Testis (tissue), 3 donors: Measurements from ENCODE around the gene ADD1. TPM values are rescaled to one million over a fixed set of nuclear protein-coding genes. Genes with fewer than 3 reads are reported as not detected.
"Not testable (repeated sequence)": the region's sequence is repeated elsewhere in the genome, so short reads cannot be mapped to it uniquely, and the experiment has no call there.

Experiments used
- DNase-seq: peaks from one replicate; pipeline ENCODE4 v3.0.0-alpha.2; 2019
- H3K27ac ChIP-seq, 2 donors: fragments of 200-600 bp; sonication (generic); one replicate each; pipeline ENCODE4 v1.5.1; 2019
- H3K27me3 ChIP-seq: fragments of 200-600 bp; sonication (generic); one replicate; pipeline ENCODE4 v1.5.1; 2019
- H3K36me3 ChIP-seq: fragments of 200-600 bp; sonication (generic); one replicate; pipeline ENCODE4 v1.5.1; 2017; ENCODE audit warnings: low read depth; ENCODE audit errors: missing control alignments
- H3K4me1 ChIP-seq: fragments of 200-600 bp; sonication (generic); one replicate; pipeline ENCODE4 v1.5.1; 2019
- H3K4me3 ChIP-seq, 2 donors: fragments of 200-600 bp; sonication (generic); one replicate each; pipeline ENCODE4 v1.5.1; 2017 to 2019
- H3K9me3 ChIP-seq: fragments of 200-600 bp; sonication (generic); one replicate; pipeline ENCODE4 v1.5.1; 2017
- POLR2A ChIP-seq: fragments of 450-650 bp; IDR thresholded peaks from one replicate; pipeline ENCODE4 v1.6.1; 2017; ENCODE audit warnings: antibody characterized with exemption, mild to moderate bottlenecking, moderate library complexity
- WGBS, 2 donors: methylation state at CpG; one replicate each; pipeline ENCODE4 v1.1.5; 2018; 5-methylcytosine and 5-hydroxymethylcytosine counted together
- intact Hi-C: fragments of 100-400 bp; cut with DNase I; formaldehyde crosslinking; loops from one replicate; pipeline ENCODE4 v1.15.1; 2023; ENCODE audit warnings: low total_unique reads
- polyA plus RNA-seq: library from polyadenylated mRNA; stranded (reverse); fragments of 350-450 nt; fragmentation: Illumina TruSeq; extraction: RNeasy Lipid Tissue Mini Kit (QIAGEN cat#74804); gene quantifications from one replicate; pipeline ENCODE4 v1.2.3, GENCODE V29; 2014; ENCODE audit warnings: low read depth, low replicate concordance; ENCODE audit not compliant: insufficient read depth
- total RNA-seq, 2 donors: library from RNA; depleted of rRNA; stranded (reverse); fragments of >200 nt; gene quantifications; one replicate each; pipeline ENCODE4 v1.2.3, GENCODE V29; 2016
- TF ChIP-seq, protein P1 (sequence below), 3 experiments: fragments of 450-650 bp in 2 of 3; fragments of 200-600 bp in 1 of 3; sonication (generic) in 1 of 3; IDR thresholded peaks; one replicate each; pipeline ENCODE4 v1.5.1; 2016 to 2019; ENCODE audit warnings: antibody characterized with exemption in 3 of 3, mild to moderate bottlenecking in 2 of 3, moderate library complexity in 1 of 3

ADD1 gene
- total and polyA plus RNA-seq, 3 donors from 2014 or later = 233 to 355 (median 318) TPM

DNA sequence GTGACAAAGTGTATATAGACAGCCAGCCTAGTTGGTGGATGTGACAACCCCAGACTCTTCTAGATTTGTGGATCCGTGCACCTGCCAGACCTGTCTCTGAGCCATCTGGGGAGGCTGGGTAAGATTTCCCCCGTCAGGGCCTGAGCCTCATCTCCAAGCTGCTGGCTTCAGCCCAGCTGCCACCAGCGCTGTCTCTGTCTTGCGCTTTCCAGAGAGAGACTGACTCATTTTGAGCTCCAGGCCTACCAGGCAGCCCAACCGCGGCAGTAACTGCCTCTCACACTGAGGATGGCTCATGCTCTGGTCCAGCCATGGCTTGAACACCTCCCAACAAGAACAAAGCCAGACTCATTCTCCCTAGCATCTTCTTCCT, 93.1 kb downstream of the ADD1 start:
- no peak for TF ChIP-seq POLR2A
- TF ChIP-seq, protein P1, sequence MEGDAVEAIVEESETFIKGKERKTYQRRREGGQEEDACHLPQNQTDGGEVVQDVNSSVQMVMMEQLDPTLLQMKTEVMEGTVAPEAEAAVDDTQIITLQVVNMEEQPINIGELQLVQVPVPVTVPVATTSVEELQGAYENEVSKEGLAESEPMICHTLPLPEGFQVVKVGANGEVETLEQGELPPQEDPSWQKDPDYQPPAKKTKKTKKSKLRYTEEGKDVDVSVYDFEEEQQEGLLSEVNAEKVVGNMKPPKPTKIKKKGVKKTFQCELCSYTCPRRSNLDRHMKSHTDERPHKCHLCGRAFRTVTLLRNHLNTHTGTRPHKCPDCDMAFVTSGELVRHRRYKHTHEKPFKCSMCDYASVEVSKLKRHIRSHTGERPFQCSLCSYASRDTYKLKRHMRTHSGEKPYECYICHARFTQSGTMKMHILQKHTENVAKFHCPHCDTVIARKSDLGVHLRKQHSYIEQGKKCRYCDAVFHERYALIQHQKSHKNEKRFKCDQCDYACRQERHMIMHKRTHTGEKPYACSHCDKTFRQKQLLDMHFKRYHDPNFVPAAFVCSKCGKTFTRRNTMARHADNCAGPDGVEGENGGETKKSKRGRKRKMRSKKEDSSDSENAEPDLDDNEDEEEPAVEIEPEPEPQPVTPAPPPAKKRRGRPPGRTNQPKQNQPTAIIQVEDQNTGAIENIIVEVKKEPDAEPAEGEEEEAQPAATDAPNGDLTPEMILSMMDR (IDR thresholded peaks at IDR 0.05) = no peak
- no peaks in the 10 kb centered on the region for H3K27me3 ChIP-seq
- no peak overlapping the region for H3K4me3 ChIP-seq
- peaks cover 13% of the 10 kb centered on the region for H3K4me1 ChIP-seq
- no peaks in the 10 kb centered on the region for H3K36me3 ChIP-seq
- DNase-seq = peak; percentile 15
- H3K9me3 ChIP-seq = no peaks in the 10 kb centered on the region
- 64 to 65% methylated on average over 6 of the region's 6 CpGs for WGBS, 2 donors
- H3K27ac ChIP-seq = no peak overlapping the region
- intact Hi-C loops = loop anchor here (10.0 kb wide), 1 partner anchor 172 kb away; no protein-coding TSS in a partner anchor

DNA sequence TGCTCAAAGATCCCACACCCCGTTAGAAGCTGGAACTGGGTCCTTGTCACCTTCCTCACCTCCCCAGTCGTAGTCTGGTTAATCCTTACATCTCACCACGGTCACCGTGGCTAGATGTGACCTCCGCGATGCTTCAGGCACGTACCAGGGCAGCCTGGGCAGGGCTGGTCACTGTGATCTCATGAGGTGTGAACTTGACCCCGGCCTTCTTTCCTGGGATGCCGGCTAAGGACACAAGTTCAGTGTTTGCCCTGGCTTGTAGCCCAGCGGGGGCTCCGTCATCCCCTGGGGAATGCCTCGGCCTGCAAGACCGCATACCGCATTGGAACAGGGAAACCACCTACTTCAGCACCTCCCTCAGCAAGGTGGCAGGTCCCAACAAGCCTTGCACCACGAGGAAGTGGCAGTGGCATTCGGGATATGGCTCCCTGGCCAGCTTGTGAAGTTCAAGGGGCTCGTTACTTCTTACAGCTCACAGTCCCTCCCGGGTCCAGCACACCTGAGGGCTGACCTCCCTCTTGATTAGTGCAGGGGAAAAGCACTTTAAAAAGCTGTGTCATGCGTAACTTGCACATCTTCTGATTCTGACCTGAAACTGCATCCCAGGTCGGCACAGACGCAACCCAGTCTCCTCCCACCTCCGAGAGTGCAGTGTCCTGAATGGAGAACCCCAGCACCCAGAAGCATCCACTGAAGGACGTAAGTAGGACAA, 93.7 kb downstream of the ADD1 start:
- intact Hi-C loops = loop anchor here (10.0 kb wide), 1 partner anchor 173 kb away; no protein-coding TSS in a partner anchor
- peak; percentile 17 for DNase-seq
- peaks cover 13% of the 10 kb centered on the region for H3K4me1 ChIP-seq
- 73% methylated on average over 10 to 23 of the region's 23 CpGs for WGBS, 2 donors
- no peak overlapping the region for H3K4me3 ChIP-seq
- H3K36me3 ChIP-seq = no peaks in the 10 kb centered on the region
- TF ChIP-seq, protein P1 (IDR thresholded peaks at IDR 0.05) = no peak
- TF ChIP-seq POLR2A = no peak
- H3K27me3 ChIP-seq = no peaks in the 10 kb centered on the region
- no peaks in the 10 kb centered on the region for H3K9me3 ChIP-seq
- H3K27ac ChIP-seq = no peak overlapping the region

DNA sequence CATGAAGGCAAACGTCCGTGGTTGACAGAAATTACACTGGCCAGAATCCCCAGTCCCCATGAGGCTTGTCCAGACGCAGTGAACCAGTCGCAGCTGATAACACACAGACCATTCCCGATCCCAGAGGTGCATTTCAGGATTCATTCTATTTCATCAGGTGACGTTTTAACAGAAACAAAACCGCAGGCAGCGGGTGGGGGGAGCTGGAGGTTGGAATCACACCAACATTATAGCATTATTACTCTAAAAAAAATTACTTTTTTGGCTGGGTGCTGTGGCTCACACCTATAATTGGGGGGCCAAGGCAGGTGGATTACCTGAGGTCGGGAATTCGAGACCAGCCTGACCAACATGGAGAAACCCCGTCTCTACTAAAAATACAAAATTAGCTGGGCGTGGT, 94.3 kb downstream of the ADD1 start:
- no peak overlapping the region for H3K4me3 ChIP-seq
- H3K4me1 ChIP-seq = peaks cover 13% of the 10 kb centered on the region
- no peaks in the 10 kb centered on the region for H3K9me3 ChIP-seq
- H3K27ac ChIP-seq = no peak overlapping the region
- no peaks in the 10 kb centered on the region for H3K36me3 ChIP-seq
- no peak for TF ChIP-seq POLR2A
- TF ChIP-seq, protein P1 (IDR thresholded peaks at IDR 0.05) = no peak
- H3K27me3 ChIP-seq = no peaks in the 10 kb centered on the region
- WGBS, 2 donors = 77 to 78% methylated on average over 12 of the region's 12 CpGs
- peak; percentile 12 for DNase-seq
- intact Hi-C loops = loop anchor here (10.0 kb wide), 1 partner anchor 173 kb away; no protein-coding TSS in a partner anchor

DNA sequence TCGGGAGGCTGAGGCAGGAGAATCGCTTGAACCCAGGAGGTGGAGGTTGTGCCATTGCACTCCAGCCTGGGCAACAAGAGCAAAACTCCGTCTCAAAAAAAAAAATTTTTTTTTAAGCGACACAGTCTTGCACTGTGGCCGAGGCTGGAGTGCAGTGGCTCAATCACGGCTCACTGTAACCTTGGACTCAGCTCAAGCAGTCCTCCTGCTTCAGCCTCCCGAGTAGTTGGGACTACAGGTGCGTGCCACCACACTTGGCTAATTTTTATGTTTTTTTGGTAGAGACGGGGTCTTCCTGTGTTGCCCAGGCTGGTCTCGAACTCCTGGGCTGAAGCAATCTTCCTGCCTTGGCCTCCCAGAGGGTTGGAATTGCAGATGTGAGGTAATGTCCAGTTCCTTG, 94.8 kb downstream of the ADD1 start:
- H3K36me3 ChIP-seq, H3K9me3 ChIP-seq, H3K4me3 ChIP-seq, H3K27me3 ChIP-seq, H3K27ac ChIP-seq: not testable (repeated sequence)
- WGBS, 2 donors = 89 to 96% methylated on average over 10 of the region's 10 CpGs
- peak; percentile 12 for DNase-seq
- intact Hi-C loops = loop anchor here (10.0 kb wide), 1 partner anchor 174 kb away; no protein-coding TSS in a partner anchor
- H3K4me1 ChIP-seq = peaks cover 12% of the 10 kb centered on the region

DNA sequence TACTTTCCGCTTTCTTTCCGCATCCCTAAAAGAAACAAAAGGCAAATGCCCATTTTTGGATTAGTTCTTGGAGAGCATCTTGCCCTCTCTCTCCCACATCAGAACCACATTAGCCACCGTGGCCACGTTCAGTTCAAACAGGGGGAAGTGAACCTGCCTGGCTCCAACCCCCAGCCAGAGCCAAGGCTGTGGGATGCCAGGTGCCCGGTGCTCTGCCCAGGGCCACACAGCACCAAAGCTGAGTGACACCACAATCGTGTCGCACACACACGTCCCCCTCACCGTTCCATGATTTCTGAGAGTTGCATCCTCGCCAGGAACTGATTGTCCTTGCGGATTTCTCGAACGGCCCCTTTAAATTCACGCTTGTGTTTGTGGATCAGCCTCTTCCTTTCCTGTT, 95.3 kb downstream of the ADD1 start:
- intact Hi-C loops = loop anchor here (10.0 kb wide), 1 partner anchor 174 kb away; no protein-coding TSS in a partner anchor
- Histone ChIP-seq H3K27me3 (no peaks in the 10 kb centered on the region), H3K9me3 (no peaks in the 10 kb centered on the region), H3K27ac (no peak overlapping the region), H3K36me3 (no peaks in the 10 kb centered on the region), H3K4me1 (peaks cover 7% of the 10 kb centered on the region), H3K4me3 (no peak overlapping the region)
- 91 to 94% methylated on average over 14 of the region's 14 CpGs for WGBS, 2 donors
- DNase-seq = peak; percentile 11
- no peak for TF ChIP-seq POLR2A
- TF ChIP-seq, protein P1 (IDR thresholded peaks at IDR 0.05) = no peak
